Neural cell (in vitro differentiated cells): ENCODE measurements around the gene ATG4D. TPM values are rescaled to one million over a fixed set of nuclear protein-coding genes. Genes with fewer than 3 reads are reported as not detected.

ENCODE experiments used
- H2AFZ ChIP-seq: fragments of 200-600, 300-800 bp; sonication (generic), shearing (Covaris generic); 2 replicates; pipeline ENCODE4 v1.6.0; 2014; ENCODE audit warnings: low read depth, mild to moderate bottlenecking, antibody characterized with exemption, low read length, moderate library complexity
- H3F3A ChIP-seq: fragments of 200-600 bp; shearing (Covaris generic); 2 replicates; pipeline ENCODE4 v1.6.1; 2016; ENCODE audit warnings: mild to moderate bottlenecking, moderate library complexity, mixed read lengths, antibody characterized with exemption, low read length; ENCODE audit not compliant: insufficient read depth, poor library complexity, severe bottlenecking
- H3K27ac ChIP-seq: fragments of 200-600, 300-800 bp; sonication (generic), shearing (Covaris generic); 2 replicates; pipeline ENCODE4 v1.5.1; 2014; ENCODE audit warnings: mild to moderate bottlenecking, low read length, moderate library complexity
- H3K27me3 ChIP-seq: fragments of 300-800, 200-600 bp; sonication (generic), shearing (Covaris generic); 2 replicates; pipeline ENCODE4 v1.6.0; 2014; ENCODE audit warnings: mild to moderate bottlenecking, low read depth, low read length, moderate library complexity; ENCODE audit not compliant: insufficient read depth
- H3K36me3 ChIP-seq: fragments of 300-800, 200-600 bp; sonication (generic), shearing (Covaris generic); 2 replicates; pipeline ENCODE4 v1.5.1; 2014; ENCODE audit warnings: mild to moderate bottlenecking, antibody characterized with exemption, low read length, moderate library complexity; ENCODE audit not compliant: insufficient read depth
- H3K4me2 ChIP-seq: fragments of 300-800, 200-600 bp; sonication (generic), shearing (Covaris generic); 2 replicates; pipeline ENCODE4 v1.6.0; 2014; ENCODE audit warnings: mild to moderate bottlenecking, low read length
- H3K4me3 ChIP-seq: fragments of 300-800, 200-600 bp; sonication (generic), shearing (Covaris generic); 2 replicates; pipeline ENCODE4 v1.5.1; 2014; ENCODE audit warnings: mild to moderate bottlenecking, low read length, moderate library complexity
- H3K79me2 ChIP-seq: fragments of 200-600 bp; shearing (Covaris generic); replicated peaks from 2 replicates; pipeline ENCODE4 v1.6.0; 2014; ENCODE audit warnings: mild to moderate bottlenecking, low read length, moderate library complexity; ENCODE audit not compliant: insufficient read depth
- H3K9ac ChIP-seq: fragments of 300-800, 200-600 bp; sonication (generic), shearing (Covaris generic); 2 replicates; pipeline ENCODE4 v1.6.1; 2016; ENCODE audit warnings: mild to moderate bottlenecking, low read length, mixed read lengths
- H3K9me2 ChIP-seq: fragments of 200-600 bp; shearing (Covaris generic); 2 replicates; pipeline ENCODE4 v1.6.1; 2016; ENCODE audit warnings: mild to moderate bottlenecking, low read length, mixed read lengths; ENCODE audit not compliant: insufficient read depth
- H3K9me3 ChIP-seq: fragments of 200-600, 300-800 bp; sonication (generic), shearing (Covaris generic); 2 replicates; pipeline ENCODE4 v1.6.1; 2016; ENCODE audit warnings: mild to moderate bottlenecking, mixed run types, low read length, moderate library complexity, mixed read lengths
- H4K20me1 ChIP-seq: fragments of 200-600 bp; shearing (Covaris generic); 2 replicates; pipeline ENCODE4 v1.6.1; 2016; ENCODE audit warnings: mild to moderate bottlenecking, mixed run types; ENCODE audit not compliant: insufficient read depth
- CTCF ChIP-seq: fragments of 450-650 bp; IDR thresholded peaks from 2 replicates; pipeline ENCODE4 v1.5.1; 2014; ENCODE audit warnings: antibody characterized with exemption, mild to moderate bottlenecking, moderate library complexity; ENCODE audit not compliant: poor library complexity, severe bottlenecking
- EP300 ChIP-seq: fragments of 450-650 bp; conservative IDR thresholded peaks from 2 replicates; pipeline ENCODE4 v1.6.1; 2014; ENCODE audit warnings: antibody characterized with exemption, mild to moderate bottlenecking, moderate library complexity; ENCODE audit not compliant: poor library complexity, severe bottlenecking
- EZH2 ChIP-seq: fragments of 200-600, 300-800 bp; shearing (Covaris generic), sonication (generic); IDR thresholded peaks from 2 replicates; pipeline ENCODE4 v1.6.1; 2014; ENCODE audit warnings: antibody characterized with exemption, low read length, borderline replicate concordance, mild to moderate bottlenecking; ENCODE audit not compliant: insufficient read depth, poor library complexity, severe bottlenecking
- MXI1 ChIP-seq: fragments of 450-650 bp; conservative IDR thresholded peaks from 2 replicates; pipeline ENCODE4 v1.6.1; 2014; ENCODE audit warnings: antibody characterized with exemption, mild to moderate bottlenecking; ENCODE audit not compliant: poor library complexity, severe bottlenecking
- POLR2AphosphoS5 ChIP-seq: IDR thresholded peaks from 2 replicates; pipeline ENCODE4 v1.6.1; 2012
- RAD21 ChIP-seq: fragments of 450-650 bp; conservative IDR thresholded peaks from 2 replicates; pipeline ENCODE4 v1.6.1; 2014; ENCODE audit warnings: antibody characterized with exemption, mild to moderate bottlenecking, moderate library complexity
- REST ChIP-seq: IDR thresholded peaks from 2 replicates; pipeline ENCODE4 v1.6.1; 2012; ENCODE audit warnings: borderline replicate concordance
- SMC3 ChIP-seq: fragments of 450-650 bp; conservative IDR thresholded peaks from 2 replicates; pipeline ENCODE4 v1.6.1; 2014; ENCODE audit warnings: antibody characterized with exemption, mild to moderate bottlenecking, moderate library complexity; ENCODE audit not compliant: poor library complexity
- TAF1 ChIP-seq: IDR thresholded peaks from 2 replicates; pipeline ENCODE4 v1.6.1; 2012; ENCODE audit warnings: low read depth
- polyA plus RNA-seq: library from polyadenylated mRNA; depleted of rRNA; stranded (reverse); fragments of >200 nt; gene quantifications from 2 replicates; pipeline ENCODE4 v1.2.3, GENCODE V29; 2014

Gene ATG4D
- polyA plus RNA-seq, 1 donor from 2014 or later = 50.2 TPM

- Histone ChIP-seq H3K27me3 (no peaks in the 10 kb centered on the region), H3K4me2 (no peak overlapping the region), H3K4me3 (no peak overlapping the region), H4K20me1 (no peaks in the 10 kb centered on the region), H2AFZ (no peak overlapping the region), H3K79me2 (no peaks in the 10 kb centered on the region), H3K9ac (no peak overlapping the region), H3K27ac (no peak overlapping the region), H3K9me3 (no peaks in the 10 kb centered on the region), H3K36me3 (no peaks in the 10 kb centered on the region), H3K9me2 (no peaks in the 10 kb centered on the region), H3F3A (no peaks in the 10 kb centered on the region)
- TF ChIP-seq POLR2AphosphoS5 (no peak), TAF1 (no peak), CTCF (no peak)
Measured at GRCh38 chr19:10577951-10578350, 34.2 kb downstream of the ATG4D start.

- H2AFZ ChIP-seq = no peak overlapping the region
- TF ChIP-seq POLR2AphosphoS5 (no peak), RAD21 (peak; percentile 93), EZH2 (no peak), REST (no peak), SMC3 (peak; percentile 88), EP300 (no peak), MXI1 (peak; percentile 37), TAF1 (no peak), CTCF (peak; percentile 99)
- H3K9me3 ChIP-seq = no peaks in the 10 kb centered on the region
- H3K36me3 ChIP-seq = no peaks in the 10 kb centered on the region
- H3K4me2 ChIP-seq = no peak overlapping the region
- no peaks in the 10 kb centered on the region for H3F3A ChIP-seq
- no peak overlapping the region for H3K27ac ChIP-seq
- H3K27me3 ChIP-seq = peaks cover 10% of the 10 kb centered on the region
- H3K9ac ChIP-seq = no peak overlapping the region
- no peaks in the 10 kb centered on the region for H3K9me2 ChIP-seq
- H4K20me1 ChIP-seq = no peaks in the 10 kb centered on the region
- no peaks in the 10 kb centered on the region for H3K79me2 ChIP-seq
- H3K4me3 ChIP-seq = no peak overlapping the region
Measured at GRCh38 chr19:10580979-10581631, 37.4 kb downstream of the ATG4D start.
